Activated B cell treated with CpG ODN at 0.5 μM for 24 hours (primary cell): ENCODE results near the gene LRRN3. TPM values are rescaled to one million over a fixed set of nuclear protein-coding genes. Genes with fewer than 3 reads are reported as not detected.

Experiments
- ATAC-seq: fragments of 200-7000 bp; cut with Tn5 transposase; one replicate; pipeline ENCODE4 v1.10.0; 2021; ENCODE audit warnings: low read depth, mild to moderate bottlenecking, moderate library complexity
- CTCF ChIA-PET: fragments of 350-600 bp; sonication (Branson Sonifier 250); formaldehyde crosslinking; loops from one replicate; lab custom pipeline; 2021; ENCODE audit warnings: antibody characterized with exemption; lab: Charles Lee
- POLR2A ChIA-PET: fragments of 350-600 bp; sonication (Branson Sonifier 250); formaldehyde crosslinking; loops from one replicate; lab custom pipeline; 2021; ENCODE audit warnings: antibody characterized with exemption; lab: Charles Lee
- DNase-seq: peaks from one replicate; pipeline ENCODE4 v3.0.0; 2022
- H3K27ac Mint-ChIP-seq: one replicate; pipeline ENCODE4 v1.8.0; 2020; ENCODE audit warnings: mixed read lengths
- H3K27me3 Mint-ChIP-seq: one replicate; pipeline ENCODE4 v1.8.0; 2021; ENCODE audit warnings: mixed read lengths
- H3K36me3 Mint-ChIP-seq: one replicate; pipeline ENCODE4 v1.8.0; 2021; ENCODE audit warnings: low read depth, mixed read lengths
- H3K4me1 Mint-ChIP-seq: one replicate; pipeline ENCODE4 v1.8.0; 2021; ENCODE audit warnings: mixed read lengths
- H3K4me3 Mint-ChIP-seq: one replicate; pipeline ENCODE4 v1.8.0; 2020; ENCODE audit warnings: mild to moderate bottlenecking, mixed read lengths
- H3K9me3 Mint-ChIP-seq: one replicate; pipeline ENCODE4 v1.8.0; 2020; ENCODE audit warnings: mixed read lengths
- intact Hi-C: fragments of 100-400 bp; cut with micrococcal nuclease; formaldehyde crosslinking; loops from one replicate; pipeline ENCODE4 v1.15.1; 2024
- total RNA-seq: library from RNA; stranded (reverse); gene quantifications from 2 replicates; pipeline ENCODE4 v1.2.3, GENCODE V29; 2022
- TF ChIP-seq, protein P1 (sequence below): fragments of 200-600 bp; IDR thresholded peaks from one replicate; pipeline ENCODE4 v1.8.0; 2022; ENCODE audit warnings: antibody characterized with exemption, mild to moderate bottlenecking

Gene LRRN3
- total RNA-seq, 1 donor from 2014 or later = not detected

DNA sequence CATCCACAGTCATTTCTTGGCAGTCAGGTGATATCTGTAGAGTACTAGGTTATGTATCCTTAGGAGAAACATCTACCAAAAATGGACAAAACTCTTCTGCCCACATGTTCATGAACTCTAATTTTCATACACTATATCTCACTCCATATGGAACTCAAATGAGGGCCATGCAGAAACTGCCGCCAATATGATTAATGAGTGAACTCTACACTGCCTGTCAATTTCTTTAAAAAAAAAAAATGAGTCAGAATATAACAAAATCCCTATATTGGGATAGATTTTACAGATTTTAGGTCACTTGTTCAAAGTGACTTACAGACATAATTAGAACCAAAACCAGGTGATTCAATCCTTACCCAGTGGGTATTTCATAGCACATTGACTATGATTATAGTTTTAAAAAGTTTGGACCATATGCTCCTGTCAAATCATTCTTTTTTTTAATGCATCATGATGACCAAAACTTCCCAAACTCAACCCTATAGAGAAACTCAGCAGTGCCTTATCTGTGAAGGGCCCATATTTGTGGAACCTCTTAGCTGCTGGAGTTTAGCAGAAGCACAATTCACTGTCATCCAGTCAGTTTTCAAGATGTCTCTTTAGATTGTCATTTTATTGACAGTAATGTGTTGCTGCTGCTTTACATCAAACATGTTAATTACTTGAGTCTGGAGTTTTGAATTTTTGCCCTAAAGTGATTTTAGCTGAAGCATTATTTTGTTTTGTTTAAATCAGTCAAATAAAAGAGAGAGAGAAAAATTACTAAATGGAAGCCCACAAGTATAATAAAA, 11.1 kb downstream of the LRRN3 start:
- Mint-ChIP-seq H3K4me3 (no peak overlapping the region), H3K27me3 (no peaks in the 10 kb centered on the region), H3K27ac (no peak overlapping the region), H3K36me3 (no peaks in the 10 kb centered on the region), H3K9me3 (no peaks in the 10 kb centered on the region), H3K4me1 (peaks cover 45% of the 10 kb centered on the region)
- ChIA-PET POLR2A (no interaction called here), CTCF (interaction anchor here (0.6 kb wide), 1 partner anchor 44 kb away, joined by 3 read pairs; no protein-coding TSS in a partner anchor)
- intact Hi-C loops = no loop called here
- TF ChIP-seq, protein P1, sequence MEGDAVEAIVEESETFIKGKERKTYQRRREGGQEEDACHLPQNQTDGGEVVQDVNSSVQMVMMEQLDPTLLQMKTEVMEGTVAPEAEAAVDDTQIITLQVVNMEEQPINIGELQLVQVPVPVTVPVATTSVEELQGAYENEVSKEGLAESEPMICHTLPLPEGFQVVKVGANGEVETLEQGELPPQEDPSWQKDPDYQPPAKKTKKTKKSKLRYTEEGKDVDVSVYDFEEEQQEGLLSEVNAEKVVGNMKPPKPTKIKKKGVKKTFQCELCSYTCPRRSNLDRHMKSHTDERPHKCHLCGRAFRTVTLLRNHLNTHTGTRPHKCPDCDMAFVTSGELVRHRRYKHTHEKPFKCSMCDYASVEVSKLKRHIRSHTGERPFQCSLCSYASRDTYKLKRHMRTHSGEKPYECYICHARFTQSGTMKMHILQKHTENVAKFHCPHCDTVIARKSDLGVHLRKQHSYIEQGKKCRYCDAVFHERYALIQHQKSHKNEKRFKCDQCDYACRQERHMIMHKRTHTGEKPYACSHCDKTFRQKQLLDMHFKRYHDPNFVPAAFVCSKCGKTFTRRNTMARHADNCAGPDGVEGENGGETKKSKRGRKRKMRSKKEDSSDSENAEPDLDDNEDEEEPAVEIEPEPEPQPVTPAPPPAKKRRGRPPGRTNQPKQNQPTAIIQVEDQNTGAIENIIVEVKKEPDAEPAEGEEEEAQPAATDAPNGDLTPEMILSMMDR = no peak
- no peak for ATAC-seq
- DNase-seq = no peak

DNA sequence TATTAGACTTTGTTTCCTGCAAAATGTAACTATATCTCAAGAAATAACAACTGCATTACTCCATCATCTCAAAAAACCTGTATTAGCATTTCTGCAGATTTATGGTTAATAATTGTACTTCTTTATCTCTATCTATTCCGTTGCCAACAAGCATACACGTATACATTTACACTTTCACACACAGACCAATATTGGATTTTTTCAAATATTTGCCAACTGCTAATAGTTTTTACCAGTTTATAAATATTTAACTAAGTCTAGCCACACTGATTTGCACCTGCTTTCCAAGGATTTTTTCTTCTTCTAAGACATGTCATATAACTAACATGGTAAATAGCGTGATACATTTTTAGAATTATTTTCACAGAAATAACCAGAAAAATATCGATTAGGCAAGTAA, 12.2 kb downstream of the LRRN3 start:
- Mint-ChIP-seq H3K36me3 (no peaks in the 10 kb centered on the region), H3K9me3 (no peaks in the 10 kb centered on the region), H3K27me3 (no peaks in the 10 kb centered on the region), H3K27ac (no peak overlapping the region), H3K4me1 (peaks cover 41% of the 10 kb centered on the region), H3K4me3 (no peak overlapping the region)
- no peak for DNase-seq
- POLR2A ChIA-PET = no interaction called here
- CTCF ChIA-PET = no interaction called here
- TF ChIP-seq, protein P1 = no peak
- intact Hi-C loops = no loop called here
- ATAC-seq = no peak

DNA sequence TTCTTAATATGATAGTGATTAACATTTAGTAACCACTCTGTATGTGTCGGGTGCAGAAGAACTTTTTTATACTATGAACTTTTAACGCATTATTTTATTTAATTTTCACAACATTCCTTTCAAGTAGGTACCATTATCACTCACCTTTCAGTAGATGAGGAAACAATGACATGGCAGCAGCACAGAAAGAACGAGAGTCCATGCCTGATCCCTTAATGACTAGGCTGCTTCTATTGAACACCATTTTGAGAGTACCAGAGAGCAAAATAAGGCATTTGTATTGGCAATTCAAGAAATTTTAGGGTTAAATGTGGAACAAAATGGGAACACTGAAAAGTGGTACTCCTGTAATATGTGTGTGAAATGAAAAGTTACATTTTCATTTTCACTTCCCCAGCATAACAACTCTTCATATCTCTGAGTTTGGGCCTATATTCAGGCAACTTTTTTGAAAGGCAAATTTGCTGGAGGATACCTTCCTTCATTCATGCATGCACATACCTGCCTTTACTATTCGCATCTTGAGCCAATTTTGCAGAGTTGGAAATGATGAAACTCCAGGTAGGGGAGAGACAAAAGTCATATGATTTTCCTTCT, 12.8 kb downstream of the LRRN3 start:
- Mint-ChIP-seq H3K4me1 (peaks cover 35% of the 10 kb centered on the region), H3K4me3 (peak overlapping the region; percentile 39), H3K27ac (peak overlapping the region; percentile 86), H3K27me3 (no peaks in the 10 kb centered on the region), H3K9me3 (no peaks in the 10 kb centered on the region), H3K36me3 (no peaks in the 10 kb centered on the region)
- intact Hi-C loops = loop anchor here (1.0 to 2.0 kb wide), 2 partner anchors 21 to 34 kb away; no protein-coding TSS in a partner anchor
- ATAC-seq (peak; percentile 52), DNase-seq (no peak)
- TF ChIP-seq, protein P1 = no peak
- ChIA-PET POLR2A (no interaction called here), CTCF (no interaction called here)

DNA sequence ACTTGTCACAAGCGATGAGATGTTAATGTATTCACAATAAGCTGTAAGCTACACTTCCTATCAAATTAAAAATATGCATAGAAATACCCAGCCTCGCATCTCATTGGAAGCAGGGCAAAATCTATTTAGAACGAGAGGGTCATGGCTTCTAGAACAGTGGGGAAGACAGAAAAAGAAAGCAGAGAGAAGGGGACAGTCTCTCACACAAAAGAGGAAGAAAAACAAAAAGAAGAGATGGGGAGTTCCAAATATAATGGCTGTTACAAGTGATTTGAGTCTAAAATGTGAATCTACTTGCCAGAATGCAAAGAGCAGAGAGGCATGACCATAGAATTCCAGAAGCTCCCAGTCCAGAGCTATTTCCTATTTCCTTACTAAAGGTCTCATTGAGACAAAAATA, 13.8 kb downstream of the LRRN3 start:
- TF ChIP-seq, protein P1 = no peak
- intact Hi-C loops = loop anchor here (1.0 to 2.0 kb wide), 2 partner anchors 22 to 33 kb away; no protein-coding TSS in a partner anchor
- Mint-ChIP-seq H3K27me3 (no peaks in the 10 kb centered on the region), H3K4me3 (peak overlapping the region; percentile 39), H3K36me3 (no peaks in the 10 kb centered on the region), H3K4me1 (peaks cover 32% of the 10 kb centered on the region), H3K9me3 (no peaks in the 10 kb centered on the region), H3K27ac (peak overlapping the region; percentile 86)
- DNase-seq = no peak
- ChIA-PET CTCF (no interaction called here), POLR2A (no interaction called here)
- ATAC-seq = peak; percentile 64

DNA sequence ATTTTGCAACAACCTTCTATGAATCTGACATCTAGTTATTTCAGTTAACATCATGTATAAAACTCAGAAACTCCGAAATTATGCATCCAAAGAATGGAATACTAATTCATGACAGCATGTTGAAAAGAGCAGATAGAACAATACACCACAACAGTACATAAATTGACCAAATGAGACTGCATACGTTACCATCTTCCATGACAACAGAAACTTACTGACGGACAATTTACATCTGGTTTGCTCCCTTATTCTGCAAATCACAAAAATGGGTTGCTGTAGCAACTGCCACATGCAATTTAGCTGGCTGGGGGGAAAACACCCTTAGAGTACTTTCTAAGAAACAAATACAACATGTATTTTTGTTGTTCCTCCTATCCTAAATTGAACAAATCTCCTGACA, 14.3 kb downstream of the LRRN3 start:
- Mint-ChIP-seq H3K36me3 (no peaks in the 10 kb centered on the region), H3K4me3 (no peak overlapping the region), H3K4me1 (peaks cover 32% of the 10 kb centered on the region), H3K27ac (peak overlapping the region; percentile 86), H3K27me3 (no peaks in the 10 kb centered on the region), H3K9me3 (no peaks in the 10 kb centered on the region)
- DNase-seq (no peak), ATAC-seq (no peak)
- ChIA-PET CTCF (interaction anchor here (0.8 kb wide), 1 partner anchor 625 kb away, joined by 3 read pairs; no protein-coding TSS in a partner anchor), POLR2A (no interaction called here)
- intact Hi-C loops = loop anchor here (2.0 kb wide), 1 partner anchor 22 kb away; no protein-coding TSS in a partner anchor
- TF ChIP-seq, protein P1 = no peak
